Liver (tissue), 9 donors: ENCODE results near the gene LMCD1. TPM values are rescaled to one million over a fixed set of nuclear protein-coding genes. Genes with fewer than 3 reads are reported as not detected.
A peak's percentile ranks its signal among the peaks of the same experiment; 100 is the strongest.

Experiments
- DNase-seq: peaks from one replicate; pipeline ENCODE4 v3.0.0-alpha.2; 2017; ENCODE audit warnings: low spot score
- H3K27ac ChIP-seq, 2 donors: one replicate each; pipeline ENCODE4 v1.7.0; 2013; ENCODE audit warnings: inconsistent platforms in 2 of 2, low read length in 2 of 2, control low read depth in 1 of 2, low read depth in 1 of 2, mild to moderate bottlenecking in 1 of 2
- H3K27me3 ChIP-seq, 4 donors: one replicate each; pipeline versions ENCODE4 v1.6.1 to v1.7.0; 2013; ENCODE audit warnings: low read length in 3 of 4, inconsistent platforms in 1 of 4, mild to moderate bottlenecking in 1 of 4, moderate library complexity in 1 of 4; ENCODE audit not compliant: control insufficient read depth in 4 of 4, insufficient read depth in 4 of 4
- H3K36me3 ChIP-seq, 4 donors: one replicate each; pipeline versions ENCODE4 v1.6.1 to v1.7.0; 2013; ENCODE audit warnings: low read length in 3 of 4, mild to moderate bottlenecking in 3 of 4, low read depth in 1 of 4, moderate library complexity in 1 of 4; ENCODE audit not compliant: control insufficient read depth in 4 of 4, insufficient read depth in 3 of 4
- H3K4me1 ChIP-seq, 4 donors: one replicate each; pipeline versions ENCODE4 v1.6.1 to v1.7.0; 2013; ENCODE audit warnings: low read length in 3 of 4, mild to moderate bottlenecking in 3 of 4, moderate library complexity in 1 of 4; ENCODE audit not compliant: control insufficient read depth in 4 of 4, insufficient read depth in 4 of 4
- H3K4me3 ChIP-seq, 3 donors: one replicate each; pipeline versions ENCODE4 v1.6.1 to v1.7.0; 2013; ENCODE audit warnings: low read length in 3 of 3, control low read depth in 1 of 3, low read depth in 1 of 3, mild to moderate bottlenecking in 1 of 3
- H3K9ac ChIP-seq, 2 donors: one replicate each; pipeline ENCODE4 v1.7.0; 2013; ENCODE audit warnings: low read length in 2 of 2, mild to moderate bottlenecking in 2 of 2, moderate library complexity in 2 of 2, control low read depth in 1 of 2, low read depth in 1 of 2
- H3K9me3 ChIP-seq, 4 donors: one replicate each; pipeline versions ENCODE4 v1.6.1 to v1.7.0; 2013; ENCODE audit warnings: low read length in 3 of 4; ENCODE audit not compliant: control insufficient read depth in 4 of 4
- ATF3 ChIP-seq: IDR thresholded peaks from 2 replicates; pipeline ENCODE4 v1.6.1; 2016; ENCODE audit warnings: antibody characterized with exemption
- EGR1 ChIP-seq, 2 donors: IDR thresholded peaks; 2 replicates each; pipeline ENCODE4 v1.6.1; 2016 to 2018; ENCODE audit warnings: antibody characterized with exemption in 2 of 2, low read depth in 2 of 2
- FOXA1 ChIP-seq: IDR thresholded peaks from 2 replicates; pipeline ENCODE4 v1.6.1; 2016; ENCODE audit warnings: antibody characterized with exemption
- HNF4A ChIP-seq, 2 donors: conservative IDR thresholded peaks; 2 replicates each; pipeline ENCODE4 v1.6.1; 2016; ENCODE audit warnings: antibody characterized with exemption in 2 of 2, mild to moderate bottlenecking in 2 of 2
- HNF4G ChIP-seq: IDR thresholded peaks from 2 replicates; pipeline ENCODE4 v1.6.1; 2016; ENCODE audit warnings: antibody characterized with exemption
- JUND ChIP-seq, 2 donors: IDR thresholded peaks; 2 replicates each; pipeline ENCODE4 v1.6.1; 2016; ENCODE audit warnings: antibody characterized with exemption in 2 of 2
- RAD21 ChIP-seq, 2 donors: IDR thresholded peaks; 2 replicates each; pipeline ENCODE4 v1.6.1; 2016; ENCODE audit warnings: antibody characterized with exemption in 2 of 2, mild to moderate bottlenecking in 2 of 2
- RXRA ChIP-seq, 2 donors: IDR thresholded peaks; 2 replicates each; pipeline ENCODE4 v1.6.1; 2017 to 2018; ENCODE audit warnings: antibody characterized with exemption in 2 of 2, mild to moderate bottlenecking in 1 of 2
- SP1 ChIP-seq: IDR thresholded peaks from 2 replicates; pipeline ENCODE4 v1.6.1; 2018; ENCODE audit warnings: antibody characterized with exemption, mild to moderate bottlenecking
- TAF1 ChIP-seq: conservative IDR thresholded peaks from 2 replicates; pipeline ENCODE4 v1.6.1; 2016; ENCODE audit warnings: antibody characterized with exemption, mild to moderate bottlenecking
- YY1 ChIP-seq: IDR thresholded peaks from 2 replicates; pipeline ENCODE4 v1.6.1; 2016; ENCODE audit warnings: antibody characterized with exemption, mild to moderate bottlenecking
- WGBS: extraction: QIAGEN DNeasy Blood & Tissue Kit; methylation state at CpG from one replicate; pipeline ENCODE4 v1.1.7; 2013; 5-methylcytosine and 5-hydroxymethylcytosine counted together
- polyA plus RNA-seq, 2 donors: library from polyadenylated mRNA; stranded (reverse) in 1 of 2; unstranded in 1 of 2; fragments of 200-250 nt in 1 of 2; fragments of >200 nt in 1 of 2; fragmentation: Nextera tagmentation in 1 of 2; extraction: Ambion mirVana in 1 of 2; gene quantifications; one replicate each; pipeline versions ENCODE4 v1.2.1 to v1.2.3, GENCODE V29; 2013 to 2015
- total RNA-seq, 2 donors: library from RNA; depleted of rRNA; stranded (reverse); fragments of >200 nt; gene quantifications; one replicate each; pipeline ENCODE4 v1.2.3, GENCODE V29; 2014
- TF ChIP-seq, protein P1 (sequence below): fragments of 150-350 bp; IDR thresholded peaks from 2 replicates; pipeline ENCODE4 v1.5.1; 2017; ENCODE audit warnings: improper control_type of control experiment, low read depth, low read length; ENCODE audit not compliant: missing input control
- TF ChIP-seq, protein P2 (sequence below): IDR thresholded peaks from 2 replicates; pipeline ENCODE4 v1.6.1; 2016; ENCODE audit warnings: antibody characterized with exemption
- TF ChIP-seq, protein P3 (sequence below): IDR thresholded peaks from 2 replicates; pipeline ENCODE4 v1.6.1; 2016; ENCODE audit warnings: antibody characterized with exemption, mild to moderate bottlenecking
- donor health status: healthy.
- donor health status: healthy.
- donor health status: healthy.
- donor health status: healthy.
- donor health status: healthy.

Gene LMCD1
- total and polyA plus RNA-seq, 4 donors: 3.1 to 8.3 (median 6.0) TPM

DNA sequence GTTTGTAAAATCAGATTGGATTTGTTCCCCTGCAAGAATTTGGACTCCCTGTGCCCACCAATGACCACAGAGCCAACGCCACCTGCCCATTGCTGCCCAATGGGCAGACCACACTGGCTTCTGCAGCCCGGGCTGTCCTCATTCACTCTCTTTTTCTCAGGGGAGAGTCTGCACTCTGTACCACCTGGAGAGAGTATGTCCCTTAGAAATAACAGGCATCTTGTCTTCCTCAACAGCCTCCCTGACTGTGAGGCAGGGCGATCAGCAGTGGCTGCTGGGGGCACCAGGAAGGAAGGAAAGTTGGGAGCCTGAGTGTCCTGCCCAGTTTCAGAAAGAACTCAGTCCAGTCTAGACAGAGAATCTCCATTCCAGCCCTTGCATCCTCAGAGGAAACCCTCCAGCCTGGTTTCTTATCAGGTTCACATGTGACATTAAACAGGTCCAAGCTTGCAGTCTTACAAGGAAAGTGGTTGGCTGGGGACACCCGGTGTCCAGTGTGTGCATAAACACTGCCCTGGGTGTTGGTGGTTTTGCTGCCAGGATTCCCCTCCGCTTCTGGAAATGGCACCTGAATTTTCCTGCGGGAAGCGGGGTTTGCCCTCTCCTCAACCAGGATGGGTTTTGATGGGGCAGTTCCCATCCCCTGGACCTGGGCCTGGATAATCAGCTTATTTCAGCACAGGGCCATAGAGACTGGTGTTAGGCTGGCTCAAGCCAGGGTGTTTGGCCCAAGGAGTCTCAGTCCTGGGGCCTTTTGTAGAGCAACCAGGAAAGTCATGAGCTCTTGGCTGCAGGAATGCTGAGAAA is 105.8 kb downstream of the LMCD1 start:
- Histone ChIP-seq H3K27ac (no peak overlapping the region), H3K36me3 (no peaks in the 10 kb centered on the region), H3K9me3 (no peaks in the 10 kb centered on the region), H3K27me3 (no peaks in the 10 kb centered on the region), H3K9ac (no peak overlapping the region), H3K4me1 (peaks cover 0 to 3% (median 0%) of the 10 kb centered on the region in 4 donors), H3K4me3 (no peak overlapping the region)
- 69% methylated on average over 7 of the region's 7 CpGs for WGBS
- no peak for DNase-seq
- TF ChIP-seq, protein P1, sequence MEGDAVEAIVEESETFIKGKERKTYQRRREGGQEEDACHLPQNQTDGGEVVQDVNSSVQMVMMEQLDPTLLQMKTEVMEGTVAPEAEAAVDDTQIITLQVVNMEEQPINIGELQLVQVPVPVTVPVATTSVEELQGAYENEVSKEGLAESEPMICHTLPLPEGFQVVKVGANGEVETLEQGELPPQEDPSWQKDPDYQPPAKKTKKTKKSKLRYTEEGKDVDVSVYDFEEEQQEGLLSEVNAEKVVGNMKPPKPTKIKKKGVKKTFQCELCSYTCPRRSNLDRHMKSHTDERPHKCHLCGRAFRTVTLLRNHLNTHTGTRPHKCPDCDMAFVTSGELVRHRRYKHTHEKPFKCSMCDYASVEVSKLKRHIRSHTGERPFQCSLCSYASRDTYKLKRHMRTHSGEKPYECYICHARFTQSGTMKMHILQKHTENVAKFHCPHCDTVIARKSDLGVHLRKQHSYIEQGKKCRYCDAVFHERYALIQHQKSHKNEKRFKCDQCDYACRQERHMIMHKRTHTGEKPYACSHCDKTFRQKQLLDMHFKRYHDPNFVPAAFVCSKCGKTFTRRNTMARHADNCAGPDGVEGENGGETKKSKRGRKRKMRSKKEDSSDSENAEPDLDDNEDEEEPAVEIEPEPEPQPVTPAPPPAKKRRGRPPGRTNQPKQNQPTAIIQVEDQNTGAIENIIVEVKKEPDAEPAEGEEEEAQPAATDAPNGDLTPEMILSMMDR: peak; percentile 78
- peak; percentile 91 to 94 for TF ChIP-seq RAD21 (IDR thresholded peaks at IDR 0.05)
- TF ChIP-seq EGR1 (IDR thresholded peaks at IDR 0.05; ENCODE audit: low read depth in 2 of 2): no peak
- no peak for TF ChIP-seq SP1
- TF ChIP-seq JUND (IDR thresholded peaks at IDR 0.05): no peak
- TF ChIP-seq RXRA (IDR thresholded peaks at IDR 0.05): peak in 1 of 2 donors; percentile 5

DNA sequence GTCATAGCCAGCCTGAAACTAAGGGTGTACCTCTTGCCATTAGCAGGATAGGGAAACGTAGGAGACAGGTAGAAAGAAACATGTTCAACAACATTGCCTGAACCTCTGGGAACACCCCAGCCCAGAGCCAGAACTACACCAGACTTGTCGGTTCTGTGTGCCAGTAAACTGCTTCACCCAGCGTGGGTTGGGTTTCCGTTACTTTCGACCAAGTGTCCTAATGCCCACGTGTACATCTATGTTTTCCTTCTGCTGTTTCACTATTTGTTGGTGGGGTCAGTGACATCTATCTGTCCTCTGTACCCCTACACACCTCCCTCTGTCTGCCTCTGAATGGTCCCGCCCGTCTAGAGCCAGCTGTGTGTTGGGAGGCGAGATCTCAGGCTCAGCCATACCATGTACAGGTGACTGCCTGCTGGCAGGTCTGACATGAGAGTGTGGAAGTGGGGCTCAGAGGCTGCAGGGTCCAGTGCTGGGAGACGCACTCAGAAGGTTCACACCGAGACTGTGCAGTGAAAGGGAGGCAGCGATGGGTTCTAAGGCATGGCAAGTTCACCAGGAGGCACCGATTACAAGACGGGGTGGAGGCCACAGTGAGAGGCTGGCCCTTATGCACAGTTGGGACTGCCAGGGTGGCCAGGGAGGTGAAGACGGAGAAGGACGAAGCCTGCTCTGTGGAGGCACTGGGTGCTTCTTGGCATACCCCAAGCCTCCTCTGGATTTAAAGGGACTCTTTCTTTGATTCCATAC is 106.6 kb downstream of the LMCD1 start:
- no peaks in the 10 kb centered on the region for H3K9me3 ChIP-seq
- no peak overlapping the region for H3K27ac ChIP-seq
- 78% methylated on average over 16 of the region's 16 CpGs for WGBS
- H3K27me3 ChIP-seq: no peaks in the 10 kb centered on the region
- H3K36me3 ChIP-seq: no peaks in the 10 kb centered on the region
- H3K4me3 ChIP-seq: no peak overlapping the region
- TF ChIP-seq EGR1 (IDR thresholded peaks at IDR 0.05; ENCODE audit: low read depth in 2 of 2): no peak
- TF ChIP-seq RXRA (IDR thresholded peaks at IDR 0.05): peak in 1 of 2 donors; percentile 50
- no peak for TF ChIP-seq TAF1
- peak in 1 of 2 donors; percentile 12 for TF ChIP-seq HNF4A (conservative IDR thresholded peaks at IDR 0.05)
- no peak overlapping the region for H3K9ac ChIP-seq
- DNase-seq: no peak
- H3K4me1 ChIP-seq: peaks cover 0 to 3% (median 0%) of the 10 kb centered on the region in 4 donors

GRCh38 chr3:8608791-8609467 is 107.3 kb downstream of the LMCD1 start:
- Histone ChIP-seq H3K4me3 (no peak overlapping the region), H3K27ac (no peak overlapping the region), H3K36me3 (no peaks in the 10 kb centered on the region), H3K27me3 (no peaks in the 10 kb centered on the region), H3K4me1 (peaks cover 0 to 3% (median 0%) of the 10 kb centered on the region in 4 donors), H3K9ac (no peak overlapping the region), H3K9me3 (no peaks in the 10 kb centered on the region)
- no peak for DNase-seq
- 88% methylated on average over 10 of the region's 10 CpGs for whole genome bisulfite sequencing
- TF ChIP-seq, protein P2, sequence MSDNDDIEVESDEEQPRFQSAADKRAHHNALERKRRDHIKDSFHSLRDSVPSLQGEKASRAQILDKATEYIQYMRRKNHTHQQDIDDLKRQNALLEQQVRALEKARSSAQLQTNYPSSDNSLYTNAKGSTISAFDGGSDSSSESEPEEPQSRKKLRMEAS: no peak
- TF ChIP-seq FOXA1 (no peak), RAD21 (IDR thresholded peaks at IDR 0.05) (no peak), HNF4A (conservative IDR thresholded peaks at IDR 0.05) (no peak), SP1 (no peak), HNF4G (no peak), RXRA (IDR thresholded peaks at IDR 0.05) (no peak), YY1 (no peak), ATF3 (no peak)
- TF ChIP-seq, protein P3, sequence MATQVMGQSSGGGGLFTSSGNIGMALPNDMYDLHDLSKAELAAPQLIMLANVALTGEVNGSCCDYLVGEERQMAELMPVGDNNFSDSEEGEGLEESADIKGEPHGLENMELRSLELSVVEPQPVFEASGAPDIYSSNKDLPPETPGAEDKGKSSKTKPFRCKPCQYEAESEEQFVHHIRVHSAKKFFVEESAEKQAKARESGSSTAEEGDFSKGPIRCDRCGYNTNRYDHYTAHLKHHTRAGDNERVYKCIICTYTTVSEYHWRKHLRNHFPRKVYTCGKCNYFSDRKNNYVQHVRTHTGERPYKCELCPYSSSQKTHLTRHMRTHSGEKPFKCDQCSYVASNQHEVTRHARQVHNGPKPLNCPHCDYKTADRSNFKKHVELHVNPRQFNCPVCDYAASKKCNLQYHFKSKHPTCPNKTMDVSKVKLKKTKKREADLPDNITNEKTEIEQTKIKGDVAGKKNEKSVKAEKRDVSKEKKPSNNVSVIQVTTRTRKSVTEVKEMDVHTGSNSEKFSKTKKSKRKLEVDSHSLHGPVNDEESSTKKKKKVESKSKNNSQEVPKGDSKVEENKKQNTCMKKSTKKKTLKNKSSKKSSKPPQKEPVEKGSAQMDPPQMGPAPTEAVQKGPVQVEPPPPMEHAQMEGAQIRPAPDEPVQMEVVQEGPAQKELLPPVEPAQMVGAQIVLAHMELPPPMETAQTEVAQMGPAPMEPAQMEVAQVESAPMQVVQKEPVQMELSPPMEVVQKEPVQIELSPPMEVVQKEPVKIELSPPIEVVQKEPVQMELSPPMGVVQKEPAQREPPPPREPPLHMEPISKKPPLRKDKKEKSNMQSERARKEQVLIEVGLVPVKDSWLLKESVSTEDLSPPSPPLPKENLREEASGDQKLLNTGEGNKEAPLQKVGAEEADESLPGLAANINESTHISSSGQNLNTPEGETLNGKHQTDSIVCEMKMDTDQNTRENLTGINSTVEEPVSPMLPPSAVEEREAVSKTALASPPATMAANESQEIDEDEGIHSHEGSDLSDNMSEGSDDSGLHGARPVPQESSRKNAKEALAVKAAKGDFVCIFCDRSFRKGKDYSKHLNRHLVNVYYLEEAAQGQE: no peak
- TF ChIP-seq, protein P1: no peak
